ENCODE measurements around the gene VWA5A. TPM values are rescaled to one million over a fixed set of nuclear protein-coding genes. Genes with fewer than 3 reads are reported as not detected.

The VWA5A gene
- polyA plus RNA-seq, 1 donor from 2014 or later, result 82.2 TPM

GRCh38 chr11:124159481-124159880 lies 44.2 kb downstream of the VWA5A start:
- no peaks in the 10 kb centered on the region for H3K9me3 ChIP-seq (ENCODE audit: low read length)
- H4K20me1 ChIP-seq (ENCODE audit: insufficient read depth), result no peaks in the 10 kb centered on the region
- no peak overlapping the region for H3K4me3 ChIP-seq (ENCODE audit: low read length)
- H3K36me3 ChIP-seq (ENCODE audit: insufficient read depth, low read length), result no peaks in the 10 kb centered on the region
- no peaks in the 10 kb centered on the region for H3K27me3 ChIP-seq (ENCODE audit: insufficient read depth, low read depth, low read length)
- TF ChIP-seq TAF1 (IDR thresholded peaks at IDR 0.05; ENCODE audit: low read depth) (no peak), EZH2 (IDR thresholded peaks at IDR 0.05; ENCODE audit: borderline replicate concordance, insufficient read depth, low read length, poor library complexity, severe bottlenecking) (no peak), EP300 (conservative IDR thresholded peaks at IDR 0.05; ENCODE audit: poor library complexity, severe bottlenecking) (no peak), RAD21 (conservative IDR thresholded peaks at IDR 0.05) (no peak), POLR2AphosphoS5 (IDR thresholded peaks at IDR 0.05) (no peak), REST (IDR thresholded peaks at IDR 0.05; ENCODE audit: borderline replicate concordance) (no peak), SMC3 (conservative IDR thresholded peaks at IDR 0.05; ENCODE audit: poor library complexity) (no peak), MXI1 (conservative IDR thresholded peaks at IDR 0.05; ENCODE audit: poor library complexity, severe bottlenecking) (no peak)
- TF ChIP-seq, protein P1, sequence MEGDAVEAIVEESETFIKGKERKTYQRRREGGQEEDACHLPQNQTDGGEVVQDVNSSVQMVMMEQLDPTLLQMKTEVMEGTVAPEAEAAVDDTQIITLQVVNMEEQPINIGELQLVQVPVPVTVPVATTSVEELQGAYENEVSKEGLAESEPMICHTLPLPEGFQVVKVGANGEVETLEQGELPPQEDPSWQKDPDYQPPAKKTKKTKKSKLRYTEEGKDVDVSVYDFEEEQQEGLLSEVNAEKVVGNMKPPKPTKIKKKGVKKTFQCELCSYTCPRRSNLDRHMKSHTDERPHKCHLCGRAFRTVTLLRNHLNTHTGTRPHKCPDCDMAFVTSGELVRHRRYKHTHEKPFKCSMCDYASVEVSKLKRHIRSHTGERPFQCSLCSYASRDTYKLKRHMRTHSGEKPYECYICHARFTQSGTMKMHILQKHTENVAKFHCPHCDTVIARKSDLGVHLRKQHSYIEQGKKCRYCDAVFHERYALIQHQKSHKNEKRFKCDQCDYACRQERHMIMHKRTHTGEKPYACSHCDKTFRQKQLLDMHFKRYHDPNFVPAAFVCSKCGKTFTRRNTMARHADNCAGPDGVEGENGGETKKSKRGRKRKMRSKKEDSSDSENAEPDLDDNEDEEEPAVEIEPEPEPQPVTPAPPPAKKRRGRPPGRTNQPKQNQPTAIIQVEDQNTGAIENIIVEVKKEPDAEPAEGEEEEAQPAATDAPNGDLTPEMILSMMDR (IDR thresholded peaks at IDR 0.05; ENCODE audit: poor library complexity, severe bottlenecking), result no peak
- H3K9me2 ChIP-seq (ENCODE audit: insufficient read depth, low read length), result no peaks in the 10 kb centered on the region
- H2AFZ ChIP-seq (ENCODE audit: low read depth, low read length), result no peak overlapping the region
- H3K79me2 ChIP-seq (replicated peaks; ENCODE audit: insufficient read depth, low read length), result no peaks in the 10 kb centered on the region
- H3K4me2 ChIP-seq (ENCODE audit: low read length), result no peak overlapping the region
- no peak overlapping the region for H3K27ac ChIP-seq (ENCODE audit: low read length)
- H3K9ac ChIP-seq (ENCODE audit: low read length), result no peak overlapping the region
- H3F3A ChIP-seq (ENCODE audit: insufficient read depth, low read length, poor library complexity, severe bottlenecking), result no peaks in the 10 kb centered on the region

- no peak overlapping the region for H3K4me3 ChIP-seq (ENCODE audit: low read length)
- H3K9me3 ChIP-seq (ENCODE audit: low read length), result no peaks in the 10 kb centered on the region
- no peaks in the 10 kb centered on the region for H3K27me3 ChIP-seq (ENCODE audit: insufficient read depth, low read depth, low read length)
- H4K20me1 ChIP-seq (ENCODE audit: insufficient read depth), result no peaks in the 10 kb centered on the region
- no peak overlapping the region for H2AFZ ChIP-seq (ENCODE audit: low read depth, low read length)
- H3K27ac ChIP-seq (ENCODE audit: low read length), result no peak overlapping the region
- H3K4me2 ChIP-seq (ENCODE audit: low read length), result no peak overlapping the region
- no peaks in the 10 kb centered on the region for H3K36me3 ChIP-seq (ENCODE audit: insufficient read depth, low read length)
- no peaks in the 10 kb centered on the region for H3K9me2 ChIP-seq (ENCODE audit: insufficient read depth, low read length)
- H3K9ac ChIP-seq (ENCODE audit: low read length), result no peak overlapping the region
- H3K79me2 ChIP-seq (replicated peaks; ENCODE audit: insufficient read depth, low read length), result no peaks in the 10 kb centered on the region
- TF ChIP-seq RAD21 (conservative IDR thresholded peaks at IDR 0.05), result no peak
- no peak for TF ChIP-seq POLR2AphosphoS5 (IDR thresholded peaks at IDR 0.05)
- TF ChIP-seq SMC3 (conservative IDR thresholded peaks at IDR 0.05; ENCODE audit: poor library complexity), result no peak
- no peak for TF ChIP-seq MXI1 (conservative IDR thresholded peaks at IDR 0.05; ENCODE audit: poor library complexity, severe bottlenecking)
- TF ChIP-seq, protein P1 (IDR thresholded peaks at IDR 0.05; ENCODE audit: poor library complexity, severe bottlenecking), result no peak
- H3F3A ChIP-seq (ENCODE audit: insufficient read depth, low read length, poor library complexity, severe bottlenecking), result no peaks in the 10 kb centered on the region
Observed at GRCh38 chr11:124160986-124161385, 45.7 kb downstream of the VWA5A start.

Data from neural cell (in vitro differentiated cells).